GM21515 (cell line): Measurements from ENCODE around the gene GABPA.
"Not testable (repeated sequence)": the region's sequence is repeated elsewhere in the genome, so short reads cannot be mapped to it uniquely, and the experiment has no call there.

Source experiments
- ATAC-seq: cut with Tn5 transposase; IDR thresholded peaks from one replicate; pipeline ENCODE4 v1.9.1; 2021; ENCODE audit not compliant: unreplicated experiment

GABPA gene

DNA sequence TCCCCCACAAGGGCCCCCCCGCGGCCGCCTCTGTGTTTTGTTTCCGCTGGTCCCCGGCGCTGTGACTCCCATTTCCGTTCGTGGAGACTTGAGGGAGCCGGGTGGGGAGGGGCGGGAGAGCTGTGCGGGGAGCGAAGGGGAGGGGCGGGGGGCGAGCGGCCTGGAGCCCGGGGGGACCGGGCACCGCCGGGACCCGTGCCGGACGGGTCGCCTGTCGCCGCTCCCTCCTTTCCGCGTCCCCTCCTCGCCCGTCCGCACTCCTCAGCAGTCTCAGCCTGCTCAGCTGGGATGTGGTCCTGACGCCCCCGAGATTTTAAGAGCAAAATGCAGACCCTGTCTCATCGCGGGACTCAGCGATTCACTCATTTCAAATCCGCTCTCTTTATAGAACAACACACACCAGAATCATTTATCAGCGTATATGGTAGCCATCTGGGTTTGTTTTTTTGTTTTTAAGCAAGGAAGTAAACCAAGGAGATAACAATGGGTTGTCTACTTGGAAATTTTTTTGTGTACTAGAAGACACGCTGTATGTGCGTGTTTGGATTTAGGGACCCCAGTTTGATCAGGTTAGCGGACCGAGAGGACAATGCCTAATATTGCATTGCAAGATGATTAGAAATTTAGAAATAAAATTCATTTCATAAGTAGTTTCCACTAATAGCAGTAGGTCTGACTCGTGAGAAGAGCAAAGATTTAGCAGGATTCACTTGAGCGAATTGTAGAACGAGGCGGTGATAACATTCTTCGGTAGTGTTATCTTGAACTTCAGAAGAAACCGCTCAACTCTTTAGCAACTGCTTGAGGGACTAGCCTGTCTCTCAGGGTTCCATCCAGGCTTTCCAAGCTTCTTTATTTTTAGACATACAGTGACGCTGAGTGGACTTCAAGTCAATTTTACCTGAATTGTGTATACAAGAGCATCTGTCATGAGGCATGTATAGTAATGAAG lies 1.1 kb downstream of the GABPA start:
- ATAC-seq, result peak; percentile 14

DNA sequence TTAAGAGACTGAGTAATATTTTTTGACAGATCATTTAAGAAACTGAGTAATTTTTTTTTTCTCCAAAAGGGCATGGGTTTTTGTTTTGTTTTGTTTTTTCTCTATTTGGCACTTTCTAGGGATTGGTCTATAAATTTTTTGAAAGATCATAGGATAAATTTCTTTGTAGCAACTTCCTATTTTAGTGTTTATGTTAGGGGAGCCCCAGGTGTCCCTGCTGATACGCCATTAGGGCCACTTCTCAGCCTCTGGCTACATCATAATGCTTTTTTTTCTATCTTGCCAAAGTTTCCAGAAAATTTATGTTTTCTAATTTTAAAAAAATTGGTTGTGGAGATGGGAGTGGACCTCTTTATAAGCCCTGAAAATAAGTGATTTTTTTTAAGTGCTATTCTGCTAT lies 2.6 kb downstream of the GABPA start:
- ATAC-seq, result no peak

DNA sequence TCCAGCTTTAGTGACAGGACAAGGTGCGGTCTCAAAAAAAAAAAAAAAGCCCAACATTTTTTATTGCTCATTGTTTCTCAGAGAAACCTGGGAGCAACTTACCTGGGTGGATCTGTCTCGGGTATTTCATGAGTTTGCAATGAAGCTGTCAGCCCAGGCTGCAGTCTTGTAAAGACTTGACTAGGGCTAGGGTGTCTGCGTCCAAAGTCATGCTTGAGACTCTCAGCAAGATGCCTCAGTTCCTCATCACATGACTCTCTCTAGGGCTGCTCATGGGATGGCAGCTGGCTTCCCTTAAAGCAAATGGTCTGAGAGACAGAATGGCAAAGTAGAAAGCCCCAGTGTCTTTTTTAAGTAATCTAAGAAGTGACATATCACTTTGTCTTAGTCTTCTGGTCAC lies 8.1 kb downstream of the GABPA start:
- ATAC-seq, result no peak

DNA sequence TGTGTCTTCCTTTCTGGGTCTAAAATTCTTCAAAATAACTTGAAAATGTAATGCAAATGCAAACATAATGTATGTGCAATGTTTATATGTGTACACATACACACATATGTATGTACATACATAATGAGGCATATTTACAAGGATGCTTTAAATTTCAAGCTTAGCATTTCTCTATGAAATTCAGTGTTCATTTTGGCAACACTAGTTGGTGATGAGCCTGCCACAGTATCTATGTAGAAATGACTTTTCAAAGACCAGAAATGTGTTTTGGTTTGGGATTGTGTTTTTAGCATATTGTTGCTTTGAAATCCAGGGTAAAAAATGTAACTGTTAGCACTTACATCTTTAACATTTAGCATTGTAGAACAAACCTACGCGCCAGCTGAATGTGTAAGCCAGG lies 10.1 kb downstream of the GABPA start:
- no peak for ATAC-seq

DNA sequence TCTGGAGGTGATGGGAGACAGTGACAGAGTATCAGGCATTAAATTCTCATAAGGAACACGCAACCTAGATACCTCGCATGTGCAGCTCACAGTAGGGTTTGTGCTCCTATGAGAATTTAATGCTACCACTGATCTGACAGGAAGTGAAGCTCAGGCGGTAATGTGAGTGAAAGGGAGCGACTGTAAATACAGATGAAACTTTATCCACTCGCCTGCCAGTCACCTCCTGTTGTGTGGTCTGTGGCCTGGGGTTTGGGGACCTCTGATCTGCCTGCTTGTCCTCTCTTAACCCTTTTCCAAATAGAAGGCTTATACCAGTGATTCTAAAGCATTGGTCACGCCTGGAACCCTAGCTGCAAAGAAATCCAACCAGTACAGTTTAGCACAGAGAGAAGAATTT lies 15.3 kb downstream of the GABPA start:
- ATAC-seq, result no peak

DNA sequence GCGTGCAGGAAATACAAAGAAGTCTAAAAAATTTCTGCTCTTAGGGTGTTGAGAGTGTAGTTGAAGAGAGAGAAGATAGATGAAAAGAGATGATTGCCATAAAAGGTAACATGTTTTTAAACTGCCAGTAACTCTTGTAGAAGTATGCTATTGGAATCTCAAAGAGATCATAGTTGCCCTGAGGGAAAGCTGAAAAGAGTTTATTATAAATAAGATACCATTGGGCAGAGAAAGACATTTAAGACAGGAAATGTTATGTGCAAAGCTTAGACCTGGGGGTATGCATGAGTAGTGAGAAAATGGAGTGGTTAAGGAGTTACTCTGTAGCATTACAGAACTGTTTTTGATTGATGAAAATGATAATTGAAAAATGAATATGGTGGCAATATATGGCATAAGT lies 17.6 kb downstream of the GABPA start:
- no peak for ATAC-seq

DNA sequence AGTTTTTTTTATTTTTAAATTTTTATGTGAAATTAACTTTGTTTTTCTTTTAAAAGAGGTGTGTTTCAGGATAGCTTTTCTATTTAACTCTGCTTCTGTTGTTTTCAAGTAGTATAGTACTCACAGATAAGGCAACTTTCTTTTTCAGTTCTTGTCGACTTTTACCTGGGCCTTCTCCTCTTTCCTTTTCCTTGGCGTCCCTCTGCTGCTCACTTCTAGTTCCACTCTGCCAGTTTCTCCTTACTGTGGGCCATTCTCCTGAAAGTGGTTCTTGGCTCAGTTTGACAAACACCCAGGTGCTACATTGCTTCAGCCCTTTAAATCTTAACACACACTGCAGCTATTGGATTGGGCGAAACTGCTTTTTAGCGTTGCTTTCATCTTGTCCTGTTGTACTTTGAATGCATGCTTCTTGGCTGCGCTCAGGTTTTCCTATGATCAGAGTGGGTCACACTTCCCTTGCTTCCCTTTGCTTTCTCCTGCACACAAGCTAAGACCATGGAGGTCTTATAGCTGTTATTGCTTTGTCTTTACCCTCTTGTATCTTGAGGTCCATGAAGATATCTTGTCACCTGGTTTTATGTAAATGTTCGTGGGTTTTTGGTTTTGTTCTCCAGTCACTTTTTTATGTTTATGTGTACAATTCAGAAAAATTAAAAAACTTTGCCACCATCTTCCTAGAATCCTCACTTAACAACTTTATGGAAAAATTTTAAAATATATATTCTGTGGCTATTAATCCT lies 21.6 kb downstream of the GABPA start:
- ATAC-seq, result no peak

DNA sequence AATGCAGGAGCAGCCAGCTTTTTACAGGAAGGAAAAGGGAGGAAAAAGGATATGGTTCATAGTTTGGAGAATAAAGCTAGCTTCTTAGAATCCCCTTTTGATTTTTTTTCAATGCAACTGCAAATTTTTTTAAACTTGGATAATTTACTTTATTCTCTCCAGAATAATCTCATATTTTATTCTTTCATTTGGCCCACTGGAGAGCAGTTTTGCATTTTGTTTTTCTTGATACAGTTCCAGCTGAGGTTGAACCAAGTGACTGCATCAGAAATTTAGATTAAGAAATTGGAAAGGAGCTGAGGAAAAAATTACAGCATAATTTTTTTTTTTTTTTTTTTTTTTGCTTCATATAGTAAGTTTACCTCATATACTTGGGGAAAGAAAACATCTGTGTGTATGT lies 22.8 kb downstream of the GABPA start:
- no peak for ATAC-seq

DNA sequence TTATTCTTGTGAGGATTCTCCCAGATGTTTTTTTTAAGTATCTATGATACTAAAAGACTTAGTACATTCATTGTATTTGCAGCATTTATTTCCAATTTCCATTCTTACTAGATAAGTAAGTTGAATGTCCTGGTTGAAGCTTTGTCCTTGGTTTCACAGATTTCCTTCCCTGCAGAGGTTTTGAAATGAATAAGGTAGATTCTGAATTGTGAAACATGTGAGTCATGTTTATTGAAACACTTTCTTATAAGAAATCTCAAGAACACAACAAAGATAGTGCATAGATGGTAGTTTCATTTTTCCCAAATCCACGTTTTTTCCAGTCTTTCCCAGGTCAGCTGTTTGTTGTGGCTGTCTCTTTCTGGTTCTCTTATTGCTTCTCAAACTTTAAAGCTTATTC lies 24.8 kb downstream of the GABPA start:
- no peak for ATAC-seq

DNA sequence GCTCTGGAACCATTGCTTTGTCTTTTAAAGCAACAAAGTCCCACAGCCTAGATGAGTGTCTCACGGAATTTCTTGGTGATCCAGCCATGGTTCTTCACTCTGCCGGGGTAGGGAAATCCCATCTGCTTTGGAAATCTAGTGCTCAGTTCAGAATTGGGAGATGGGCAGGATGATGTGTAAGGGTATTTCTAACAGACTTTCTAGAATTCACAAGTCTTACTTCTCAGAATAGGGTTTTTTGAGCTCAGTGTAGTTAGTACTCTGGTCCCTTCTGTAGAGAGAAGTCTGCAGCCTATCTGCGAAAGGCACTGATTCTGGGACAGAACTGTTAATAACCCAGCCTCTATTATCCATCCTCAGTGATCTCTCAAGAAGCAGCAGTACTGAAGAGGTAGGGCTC lies 25.3 kb downstream of the GABPA start:
- no peak for ATAC-seq

DNA sequence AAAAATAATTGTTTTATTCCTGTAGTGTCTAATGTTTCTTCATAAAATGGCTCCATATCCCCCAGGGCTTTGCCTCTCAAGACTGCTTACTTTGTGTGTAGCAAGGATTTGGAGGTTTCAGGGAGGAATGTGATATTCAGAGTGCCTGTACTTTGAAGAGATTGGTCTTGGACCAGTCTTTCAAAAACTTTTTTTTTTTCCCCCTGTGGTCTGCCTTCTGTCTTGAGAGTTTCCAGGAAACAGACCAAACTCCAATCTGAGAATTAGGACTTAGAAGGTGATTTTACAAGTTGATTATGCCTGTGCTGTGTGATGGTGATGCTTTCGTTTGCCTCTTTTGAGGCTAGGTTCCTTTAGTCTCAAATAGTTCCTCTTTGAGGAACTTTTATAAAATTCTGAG lies 25.9 kb downstream of the GABPA start:
- ATAC-seq, result no peak

DNA sequence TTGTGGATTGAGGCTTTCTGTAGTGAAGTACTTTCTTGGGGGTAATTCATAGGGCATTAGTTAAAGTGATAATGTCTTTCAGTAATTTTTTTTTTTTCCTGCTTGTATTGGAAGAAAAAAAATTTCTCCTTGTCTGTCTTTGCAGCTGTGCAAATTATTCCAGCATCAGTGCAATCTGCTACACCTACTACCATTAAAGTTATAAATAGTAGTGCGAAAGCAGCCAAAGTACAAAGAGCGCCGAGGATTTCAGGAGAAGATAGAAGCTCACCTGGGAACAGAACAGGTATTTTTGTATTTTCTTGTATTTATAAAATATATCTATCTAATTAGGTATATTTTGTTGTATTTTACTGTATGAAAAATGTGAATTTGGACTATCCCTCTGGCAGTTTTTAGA lies 29.3 kb downstream of the GABPA start:
- ATAC-seq, result no peak

DNA sequence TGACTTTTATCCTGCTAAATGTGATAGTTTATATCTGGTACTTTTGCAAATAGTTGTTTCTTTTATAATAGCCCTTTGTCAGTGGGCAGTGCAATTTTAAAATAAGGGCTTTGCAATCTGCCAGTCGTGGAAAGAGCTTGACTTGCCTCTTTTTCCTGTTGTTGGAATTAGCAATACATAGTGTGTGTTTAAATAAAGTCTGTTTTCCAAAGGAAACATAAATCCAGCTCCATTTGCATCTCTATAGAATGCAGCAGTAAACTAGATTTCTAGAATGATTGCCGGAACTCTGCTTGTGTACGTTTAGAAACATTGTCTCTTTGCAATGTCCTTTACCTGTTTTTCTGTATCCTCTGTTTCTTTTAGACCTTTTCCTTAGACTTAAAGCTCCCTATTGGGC lies 33.1 kb downstream of the GABPA start:
- ATAC-seq, result no peak

DNA sequence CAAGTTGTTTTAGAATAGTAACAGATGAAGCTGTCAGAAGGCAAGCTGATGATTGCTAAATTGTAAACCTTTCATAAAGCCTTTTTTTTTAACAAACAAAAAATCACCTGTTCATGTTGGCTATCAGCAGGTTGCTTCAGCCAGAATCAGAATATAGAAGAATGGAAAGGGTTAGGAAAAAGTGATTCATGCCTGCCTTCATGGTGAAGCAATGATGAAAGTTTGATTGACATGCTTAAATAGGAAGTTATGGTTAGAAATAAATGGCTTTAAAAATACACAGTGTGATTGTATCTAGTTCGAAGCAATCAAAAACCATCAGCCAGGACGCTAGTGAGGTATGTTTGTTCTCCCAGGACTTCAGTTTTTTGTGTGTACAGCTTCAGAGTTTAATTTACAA lies 37.9 kb downstream of the GABPA start:
- ATAC-seq, result no peak

DNA sequence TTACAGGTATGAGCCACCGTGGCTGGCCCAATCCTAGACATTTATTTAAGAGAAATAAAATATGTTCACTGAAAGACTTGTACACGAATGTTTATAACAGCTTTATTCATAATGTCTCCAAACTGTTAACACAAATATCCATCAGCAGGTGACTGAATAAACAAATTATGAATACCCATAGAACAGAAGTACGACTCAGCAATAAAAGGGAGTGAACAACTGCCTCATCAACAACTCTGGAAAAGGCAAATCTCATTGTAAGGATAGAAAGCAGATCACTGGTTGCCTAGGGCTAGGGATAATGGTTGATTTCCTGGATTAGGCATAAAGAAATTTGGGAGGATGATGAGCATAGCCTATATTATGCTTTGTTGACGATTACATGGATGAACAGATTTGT lies 41.7 kb downstream of the GABPA start:
- ATAC-seq, result no peak

DNA sequence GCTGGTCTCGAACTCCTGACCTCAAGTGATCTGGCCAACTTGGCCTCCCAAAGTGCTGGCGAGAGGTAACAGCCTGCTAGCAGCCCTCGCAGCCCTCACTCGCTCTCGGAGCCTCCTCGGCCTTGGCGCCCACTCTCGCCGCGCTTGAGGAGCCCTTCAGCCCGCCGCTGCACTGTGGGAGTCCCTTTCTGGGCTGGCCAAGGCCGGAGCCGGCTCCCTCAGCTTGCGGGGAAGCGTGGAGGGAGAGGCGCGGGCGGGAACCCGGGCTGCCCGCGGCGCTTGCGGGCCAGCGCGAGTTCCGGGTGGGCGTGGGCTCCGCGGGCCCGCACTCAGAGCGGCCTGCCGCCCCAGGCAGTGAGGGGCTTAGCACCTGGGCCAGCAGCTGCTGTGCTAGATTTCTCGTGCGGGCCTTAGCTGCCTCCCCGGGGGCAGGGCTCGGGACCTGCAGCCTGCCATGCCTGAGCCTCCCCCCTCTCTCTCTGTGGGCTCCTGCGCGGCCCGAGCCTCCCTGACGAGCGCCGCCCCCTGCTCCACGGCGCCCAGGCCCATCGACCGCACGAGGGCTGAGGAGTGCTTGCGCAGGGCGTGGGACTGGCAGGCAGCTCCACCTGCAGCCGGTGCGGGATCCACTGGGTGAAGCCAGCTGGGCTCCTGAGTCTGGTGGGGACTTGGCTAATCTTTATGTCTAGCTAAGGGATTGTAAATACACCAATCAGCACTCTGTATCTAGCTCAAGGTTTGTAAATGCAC lies 43.5 kb downstream of the GABPA start:
- not testable (repeated sequence) for ATAC-seq

DNA sequence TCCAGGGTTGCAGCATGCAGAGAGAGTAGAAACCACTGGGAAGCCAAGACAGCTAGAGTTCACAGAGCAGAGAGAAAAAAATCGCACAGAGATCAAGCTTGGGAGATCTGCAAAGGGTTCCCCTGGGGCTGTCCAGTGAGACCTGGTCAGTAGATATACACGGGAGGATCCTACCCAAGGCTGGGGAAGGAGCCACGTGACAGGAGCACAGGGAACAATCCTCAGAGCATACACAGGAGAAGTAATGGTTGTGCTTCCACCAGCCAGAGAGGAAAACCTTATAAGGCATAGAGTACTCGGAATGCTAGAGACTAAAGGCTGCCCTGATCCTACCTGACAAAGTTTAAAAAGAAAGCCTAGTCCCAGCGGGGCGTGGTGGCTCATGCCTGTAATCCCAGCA lies 53.9 kb downstream of the GABPA start:
- no peak for ATAC-seq

DNA sequence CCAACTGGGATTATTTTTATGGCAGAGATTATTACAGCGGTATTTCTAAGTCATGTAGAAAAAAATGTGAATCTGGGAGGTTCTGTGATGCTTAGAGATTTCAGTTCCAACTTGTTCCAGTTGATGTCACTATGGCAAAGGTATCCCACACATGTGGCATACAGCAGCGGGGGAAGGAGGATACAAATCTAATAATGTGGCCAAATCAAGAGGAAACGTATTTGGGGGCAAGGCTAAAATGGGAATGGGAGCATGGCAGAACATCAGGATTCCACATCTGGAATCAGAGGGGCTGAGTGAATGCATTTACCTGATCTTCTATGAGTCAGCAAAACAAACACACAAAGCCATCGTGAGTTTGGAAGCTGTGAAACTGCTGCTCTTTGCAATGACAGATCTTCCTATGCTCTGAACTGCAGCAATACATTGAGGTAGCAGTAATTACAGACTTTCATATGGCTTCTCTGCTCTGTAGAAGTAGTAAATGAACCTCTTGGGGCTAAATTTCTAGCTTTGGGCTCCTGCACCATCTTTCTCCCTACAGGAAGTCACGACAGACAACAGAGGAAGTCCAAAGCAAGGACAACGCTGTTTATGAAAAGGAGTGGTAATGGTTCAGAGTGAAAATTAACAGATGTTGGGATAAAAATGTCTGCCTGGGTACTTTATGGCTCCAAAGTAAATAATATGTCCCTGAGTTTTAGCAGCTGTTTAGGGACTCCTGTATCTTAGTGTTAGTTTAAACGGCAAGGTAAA lies 55.5 kb downstream of the GABPA start:
- no peak for ATAC-seq

DNA sequence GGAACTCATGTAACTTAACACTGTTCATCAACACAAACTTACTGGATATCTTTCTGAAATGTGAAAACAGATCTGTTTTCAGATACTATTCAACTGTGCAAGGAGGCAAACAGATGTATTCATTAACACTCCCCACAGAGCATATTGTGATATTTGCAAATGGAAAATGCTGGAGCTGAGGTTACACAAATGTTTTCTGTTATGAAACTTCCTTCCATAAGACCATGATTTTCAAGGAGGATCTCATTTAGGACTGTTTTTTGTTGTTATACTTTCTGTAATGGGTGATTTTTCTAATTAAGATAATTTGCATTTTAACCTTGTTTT lies 56.1 kb downstream of the GABPA start:
- ATAC-seq, result no peak

DNA sequence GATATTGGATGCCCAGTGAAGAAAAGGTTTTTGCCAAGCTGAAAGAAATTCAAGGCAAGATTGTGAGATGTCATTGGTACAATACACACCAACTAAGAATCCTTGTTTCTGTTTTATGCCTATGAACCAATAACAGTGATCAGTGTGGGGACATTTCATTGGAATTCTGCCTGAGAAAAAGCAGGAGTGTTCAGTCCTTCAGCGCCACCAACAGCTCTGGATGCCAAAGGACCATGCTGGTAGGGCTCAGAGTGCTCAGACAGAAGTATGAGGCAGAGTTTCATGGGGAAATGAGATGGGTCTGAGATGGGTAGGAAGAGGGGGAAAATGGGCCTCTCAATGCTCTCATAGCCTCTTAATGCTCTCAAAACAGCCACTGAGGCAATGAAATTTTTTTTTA lies 56.5 kb downstream of the GABPA start:
- ATAC-seq, result no peak
